NAMALWA (cell line): ENCODE data around the gene ANP32B.
"Not testable (repeated sequence)": the region's sequence is repeated elsewhere in the genome, so short reads cannot be mapped to it uniquely, and the experiment has no call there.

ENCODE experiments used
- DNase-seq: peaks from one replicate; pipeline ENCODE4 v3.0.0-alpha.2; 2015; ENCODE audit warnings: low spot score

Gene ANP32B

GRCh38 chr9:97982683-97983588, at the start of gene ANP32B:
TSS of gene ANP32B (plus strand) at chr9:97983341. CDS start at chr9:97983556, 215 bp downstream.
- DNase-seq = peak; percentile 94

- DNase-seq = peak; percentile 48
These were observed 48.6 kb upstream of the ANP32B start for GRCh38 chr9:97934321-97935115.

- no peak for DNase-seq
These were observed 47.9 kb upstream of the ANP32B start for GRCh38 chr9:97935276-97935675.

DNA sequence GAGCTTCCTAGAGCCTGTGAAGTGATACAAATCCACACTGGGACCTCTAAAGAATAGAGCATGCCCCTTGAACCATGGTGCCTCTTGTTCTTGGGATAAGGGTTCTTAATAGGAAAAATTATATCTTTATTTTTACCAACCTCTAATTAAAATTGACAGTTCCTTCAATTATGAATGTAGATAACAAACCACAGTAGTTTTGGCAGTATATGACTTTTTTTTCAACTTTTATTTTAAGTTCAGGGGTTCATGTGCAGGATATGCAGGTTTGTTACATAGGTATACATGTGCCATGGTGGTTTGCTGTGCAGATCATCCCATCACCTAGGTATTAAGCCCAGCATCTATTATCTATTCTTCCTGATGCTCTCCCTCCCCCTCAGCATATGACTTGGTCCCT, 46.1 kb upstream of the ANP32B start:
- DNase-seq = no peak

GRCh38 chr9:97938081-97938644, 45.0 kb upstream of the ANP32B start, which contains the start of gene HEMGN:
TSS of gene HEMGN (minus strand) at chr9:97938172. CDS start at chr9:97938136, 36 bp downstream.
- peak; percentile 56 for DNase-seq

DNA sequence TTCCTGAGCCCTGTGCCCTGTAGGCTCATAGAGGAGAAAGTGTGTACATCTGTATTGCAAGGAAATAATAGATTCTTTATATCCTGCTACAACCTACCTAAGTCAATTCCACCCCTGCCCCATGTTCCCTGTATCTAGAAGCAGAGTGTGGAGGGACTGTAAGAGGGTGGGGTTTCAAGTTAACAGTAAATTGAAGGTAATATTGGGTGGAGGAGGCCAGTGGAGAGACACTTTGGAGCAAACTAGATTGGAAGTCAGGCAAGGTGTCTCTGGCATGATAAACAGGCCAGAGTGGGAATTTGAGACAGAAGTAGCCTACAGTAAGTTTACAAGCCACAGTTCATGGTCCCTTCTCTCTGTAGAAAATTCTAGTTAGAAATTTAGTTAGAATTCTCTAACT, 42.9 kb upstream of the ANP32B start:
- no peak for DNase-seq

DNA sequence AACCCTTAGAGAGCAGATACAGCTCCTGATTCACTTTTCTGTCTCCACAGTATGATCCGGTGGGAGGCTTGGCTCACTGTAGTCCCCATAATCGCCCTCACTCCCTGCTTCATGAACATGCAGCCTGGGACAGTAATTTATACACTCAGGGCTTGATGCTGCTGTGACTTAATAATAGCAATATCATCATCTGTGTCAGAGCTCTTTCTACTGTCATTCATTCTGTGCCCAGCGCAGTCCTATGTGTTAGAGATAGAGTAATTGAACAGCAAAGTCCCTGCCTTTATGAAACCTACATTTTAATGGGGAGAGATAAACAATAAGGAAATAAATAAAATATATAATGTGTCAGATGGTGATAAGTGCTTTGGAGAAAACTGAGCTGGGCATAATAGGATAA, 42.4 kb upstream of the ANP32B start:
- no peak for DNase-seq

GRCh38 chr9:97941323-97941722, 41.8 kb upstream of the ANP32B start:
- DNase-seq = no peak

DNA sequence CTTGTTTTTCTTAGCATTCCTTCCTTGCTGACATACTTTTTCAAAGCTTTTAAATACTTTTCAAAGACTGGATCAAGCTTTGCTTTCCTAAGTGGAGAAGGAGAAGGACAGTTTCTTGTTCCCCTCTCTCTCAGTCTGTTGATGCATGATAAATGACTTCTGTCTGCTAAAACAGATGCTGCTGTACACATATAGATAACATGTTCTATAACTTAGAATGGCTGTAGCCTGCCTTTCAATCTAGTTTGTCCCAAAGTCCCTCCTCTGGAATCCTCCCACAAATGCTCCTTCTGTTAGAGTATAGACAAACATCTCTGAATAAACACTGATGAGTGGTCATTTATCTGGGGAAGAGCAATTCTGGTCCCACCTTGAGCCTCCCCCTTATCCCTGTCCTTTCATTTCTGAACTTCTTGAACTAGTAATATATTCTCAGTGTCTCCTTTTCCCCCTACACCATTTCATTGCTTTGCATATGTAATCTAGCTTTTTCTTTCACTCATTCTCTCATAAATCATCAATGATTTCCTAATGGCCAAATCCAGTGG, 39.8 kb upstream of the ANP32B start:
- no peak for DNase-seq

GRCh38 chr9:97944612-97945011, 38.5 kb upstream of the ANP32B start:
- no peak for DNase-seq

- not testable (repeated sequence) for DNase-seq
These were observed 37.7 kb upstream of the ANP32B start for GRCh38 chr9:97945470-97945869.

DNA sequence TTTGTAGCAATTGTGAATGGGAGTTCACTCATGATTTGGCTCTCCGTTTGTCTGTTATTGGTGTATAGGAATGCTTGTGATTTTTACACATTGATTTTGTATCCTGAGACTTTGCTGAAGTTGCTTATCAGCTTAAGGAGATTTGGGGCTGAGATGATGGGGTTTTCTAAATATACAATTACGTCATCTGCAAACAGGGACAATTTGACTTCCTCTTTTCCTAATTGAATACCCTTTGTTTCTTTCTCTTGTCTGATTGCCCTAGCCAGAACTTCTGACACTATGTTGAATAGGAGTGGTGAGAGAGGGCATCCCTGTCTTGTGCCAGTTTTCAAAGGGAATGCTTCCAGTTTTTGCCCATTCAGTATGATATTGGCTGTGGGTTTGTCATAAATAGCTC, 36.0 kb upstream of the ANP32B start:
- not testable (repeated sequence) for DNase-seq

DNA sequence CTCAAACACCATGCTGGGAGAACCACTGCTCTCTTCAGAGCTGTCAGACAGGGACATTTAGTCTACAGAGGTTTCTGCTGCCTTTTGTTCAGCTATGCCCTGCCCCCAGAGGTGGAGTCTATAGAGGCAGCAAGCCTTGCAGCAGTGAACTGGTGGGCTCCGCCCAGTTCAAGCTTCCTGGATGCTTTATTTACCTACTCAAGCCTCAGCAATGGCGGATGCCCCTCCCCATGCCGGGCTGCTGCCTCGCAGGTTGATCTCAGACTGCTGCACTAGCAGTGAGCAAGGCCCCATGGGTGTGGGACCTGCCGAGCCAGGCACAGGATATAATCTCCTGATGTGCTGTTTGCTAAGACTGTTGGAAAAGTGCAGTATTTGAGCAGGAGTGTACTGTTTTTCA, 32.3 kb upstream of the ANP32B start:
- peak; percentile 82 for DNase-seq

DNA sequence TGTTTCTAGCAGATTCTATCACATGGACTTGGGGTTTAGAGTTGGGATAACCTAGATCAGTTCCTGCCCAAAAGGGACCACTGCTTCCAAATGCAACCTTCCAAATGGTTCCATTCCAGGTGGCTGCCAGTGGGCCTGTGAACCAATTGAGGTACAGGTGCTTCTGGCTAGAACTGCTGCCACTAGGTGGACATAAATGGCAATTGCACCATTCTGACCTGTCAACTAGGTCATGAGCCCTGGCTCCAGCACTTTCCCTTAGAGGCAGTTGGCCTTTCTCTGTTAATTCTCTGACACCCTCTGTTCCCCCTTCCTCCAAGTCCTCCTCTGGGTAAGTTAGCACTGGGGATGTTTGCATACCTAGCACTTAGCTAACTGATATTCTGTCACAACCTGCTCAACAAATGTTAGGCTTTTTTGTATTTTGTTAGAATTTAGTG, 28.6 kb upstream of the ANP32B start:
- DNase-seq = peak; percentile 79

DNA sequence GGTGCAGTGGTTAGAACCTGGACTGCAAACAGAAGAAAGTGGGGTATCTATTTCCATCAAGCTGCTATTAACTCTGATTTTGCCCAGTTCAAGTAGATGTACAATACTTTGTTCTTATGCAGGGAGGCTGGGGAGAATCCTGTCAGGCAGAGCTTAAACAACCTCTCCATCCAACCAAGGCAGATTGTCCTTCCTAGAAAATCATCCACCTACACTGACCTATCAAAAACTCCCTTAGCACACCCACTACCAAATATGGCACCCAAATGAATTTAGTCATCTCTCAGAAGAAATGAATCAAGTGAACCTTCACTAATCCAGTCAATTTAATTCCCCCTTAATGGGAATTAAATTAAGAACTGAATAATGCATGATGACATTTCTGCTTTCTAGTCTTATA, 26.8 kb upstream of the ANP32B start:
- DNase-seq = no peak

- DNase-seq = no peak
These were observed 24.2 kb upstream of the ANP32B start for GRCh38 chr9:97958812-97959511.

DNA sequence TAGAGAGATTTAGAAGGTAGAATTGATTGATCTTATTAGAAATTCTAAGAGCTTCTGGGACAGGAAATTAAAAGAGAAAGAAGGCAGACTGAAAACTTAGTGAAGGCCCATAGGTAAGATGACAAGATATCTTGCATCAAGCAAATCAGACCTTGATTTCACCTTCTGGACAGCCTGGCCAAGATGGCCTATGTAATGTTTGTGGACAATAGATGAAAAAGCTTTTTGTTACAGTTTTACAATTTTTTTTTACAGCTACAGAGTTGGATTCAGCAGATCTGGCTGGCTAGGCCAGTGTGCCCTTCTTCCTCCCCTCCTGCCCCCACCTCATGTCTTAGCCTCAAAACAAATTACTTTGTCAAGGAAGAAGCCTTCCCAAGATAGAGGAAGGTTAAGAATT, 23.6 kb upstream of the ANP32B start:
- DNase-seq = no peak

GRCh38 chr9:97960678-97961328, 22.3 kb upstream of the ANP32B start:
- not testable (repeated sequence) for DNase-seq

- no peak for DNase-seq
These were observed 21.8 kb upstream of the ANP32B start for GRCh38 chr9:97961361-97961760.

- DNase-seq = no peak
These were observed 21.0 kb upstream of the ANP32B start for GRCh38 chr9:97962136-97962535.

DNA sequence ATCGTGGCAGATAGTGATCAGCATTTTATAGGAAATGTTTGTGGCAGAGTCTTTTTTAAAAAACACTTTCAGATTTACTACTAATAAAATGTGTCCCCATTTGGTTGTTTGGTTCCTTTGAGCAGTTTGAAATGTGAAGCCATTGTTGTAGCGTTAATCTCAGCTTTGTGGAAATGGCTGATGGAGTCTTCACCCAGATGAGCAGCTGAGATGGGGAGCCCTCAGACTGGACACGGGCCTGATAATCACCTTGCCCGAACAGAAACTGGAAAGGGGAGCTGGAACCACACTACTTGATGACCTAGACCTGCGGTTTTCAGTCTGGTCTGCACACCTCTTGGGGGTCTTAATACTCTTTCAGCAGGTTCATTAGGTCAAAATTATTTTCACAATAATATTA, 20.6 kb upstream of the ANP32B start:
- no peak for DNase-seq
